K562 (cell line): ENCODE data around the gene PDIA2. TPM values are rescaled to one million over a fixed set of nuclear protein-coding genes. Genes with fewer than 3 reads are reported as not detected.

Experiments used
- IRF2 ChIP-seq: sonication (generic); formaldehyde crosslinking; IDR thresholded peaks from 2 replicates; pipeline ENCODE4 v1.8.1; 2022; ENCODE audit warnings: mild to moderate bottlenecking, missing genetic modification reagents
- polyA plus RNA-seq, 8 experiments: library from polyadenylated mRNA; depleted of rRNA in 4 of 8; stranded (reverse) in 5 of 8; unstranded in 3 of 8; fragments of >200 nt; fragmentation: Nextera tagmentation in 2 of 8; fragmentation: Illumina TruSeq in 1 of 8; extraction: Ambion mirVana in 2 of 8; extraction: Trizol in 1 of 8; gene quantifications; 2 replicates each; pipeline versions ENCODE4 v1.2.1 to v1.2.3, GENCODE V29; 2011 to 2014; ENCODE audit warnings: inconsistent platforms in 1 of 8, missing spikeins in 1 of 8
- total RNA-seq, 7 experiments: library from RNA; depleted of rRNA in 6 of 7; stranded (reverse); fragments of >200 nt in 6 of 7; fragmentation: Illumina TruSeq in 2 of 7; extraction: Trizol in 2 of 7; gene quantifications; 2 replicates each; pipeline versions ENCODE4 v1.2.1 to v1.2.3, GENCODE V29; 2011 to 2021; ENCODE audit warnings: low replicate concordance in 1 of 7
- TF ChIP-seq, protein P1 (sequence below): fragments of 200-400 bp; formaldehyde crosslinking; IDR thresholded peaks from 2 replicates; pipeline ENCODE4 v1.6.1; 2017; ENCODE audit warnings: mild to moderate bottlenecking, low read depth, low read length, moderate library complexity

The PDIA2 gene
- total and polyA plus RNA-seq, 9 of the 15 experiments (the other 6 are each of a cell fraction or from before 2014, with no cell fraction given), result 0.13 to 0.92 (median 0.23) TPM; not detected in 4

DNA sequence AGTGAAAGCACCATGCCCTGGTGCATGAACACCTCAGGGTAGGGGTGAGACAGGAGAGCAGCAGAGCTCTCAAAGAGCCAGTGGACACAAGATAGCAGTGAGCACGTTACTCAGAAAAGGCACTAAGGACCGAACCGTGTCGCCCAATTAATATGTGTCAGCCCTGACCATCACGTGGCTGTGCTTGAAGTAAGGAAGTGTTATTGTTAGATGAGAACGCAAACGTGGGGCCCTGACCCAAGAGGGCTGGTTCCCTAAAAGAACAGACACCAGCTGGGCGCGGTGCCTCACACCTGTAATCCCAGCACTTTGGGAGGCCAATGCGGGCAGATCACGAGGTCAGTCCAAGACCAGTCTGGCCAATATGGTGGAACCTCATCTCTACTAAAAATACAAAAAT lies 53.3 kb downstream of the PDIA2 start (continued):
- TF ChIP-seq, protein P1, sequence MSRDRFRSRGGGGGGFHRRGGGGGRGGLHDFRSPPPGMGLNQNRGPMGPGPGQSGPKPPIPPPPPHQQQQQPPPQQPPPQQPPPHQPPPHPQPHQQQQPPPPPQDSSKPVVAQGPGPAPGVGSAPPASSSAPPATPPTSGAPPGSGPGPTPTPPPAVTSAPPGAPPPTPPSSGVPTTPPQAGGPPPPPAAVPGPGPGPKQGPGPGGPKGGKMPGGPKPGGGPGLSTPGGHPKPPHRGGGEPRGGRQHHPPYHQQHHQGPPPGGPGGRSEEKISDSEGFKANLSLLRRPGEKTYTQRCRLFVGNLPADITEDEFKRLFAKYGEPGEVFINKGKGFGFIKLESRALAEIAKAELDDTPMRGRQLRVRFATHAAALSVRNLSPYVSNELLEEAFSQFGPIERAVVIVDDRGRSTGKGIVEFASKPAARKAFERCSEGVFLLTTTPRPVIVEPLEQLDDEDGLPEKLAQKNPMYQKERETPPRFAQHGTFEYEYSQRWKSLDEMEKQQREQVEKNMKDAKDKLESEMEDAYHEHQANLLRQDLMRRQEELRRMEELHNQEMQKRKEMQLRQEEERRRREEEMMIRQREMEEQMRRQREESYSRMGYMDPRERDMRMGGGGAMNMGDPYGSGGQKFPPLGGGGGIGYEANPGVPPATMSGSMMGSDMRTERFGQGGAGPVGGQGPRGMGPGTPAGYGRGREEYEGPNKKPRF, result no peak
- TF ChIP-seq IRF2 (CRISPR knock-in tag), result no peak

Other genes starting within 250 kb of the PDIA2 start
Only the 7 nearest of the 21 such genes appear.
- gene LUC7L, start 53.7 kb upstream of the PDIA2 start, total RNA-seq (2014; rRNA removed), result 78.8 and 80.9 TPM in 2 replicates
- gene LUC7L, start 53.7 kb upstream of the PDIA2 start, total RNA-seq (2014; rRNA removed; fragmentation: Illumina TruSeq; extraction: Trizol), result 42.2 and 52.6 TPM in 2 replicates
- 65.9 and 66.1 TPM in 2 replicates for gene LUC7L, start 53.7 kb upstream of the PDIA2 start, total RNA-seq (2015; rRNA removed; fragmentation: Illumina TruSeq; extraction: Trizol)
- 73.7 and 75.8 TPM in 2 replicates for gene LUC7L, start 53.7 kb upstream of the PDIA2 start, total RNA-seq (2021)
- gene LUC7L, start 53.7 kb upstream of the PDIA2 start, polyA plus RNA-seq (2011; rRNA removed), result 59.5 and 73.0 TPM in 2 replicates
- gene LUC7L, start 53.7 kb upstream of the PDIA2 start, polyA plus RNA-seq (2014; fragmentation: Illumina TruSeq; extraction: Trizol), result 40.1 and 40.7 TPM in 2 replicates
- gene LUC7L, start 53.7 kb upstream of the PDIA2 start, polyA plus RNA-seq (2014; fragmentation: Nextera tagmentation; extraction: Ambion mirVana), result 1 to 10 TPM; 1.7 to 5.4 TPM
- 93.3 and 106 TPM in 2 replicates for gene LUC7L, start 53.7 kb upstream of the PDIA2 start, polyA plus RNA-seq (2014; rRNA removed)
- 19.5 and 19.6 TPM in 2 replicates for gene FAM234A, start 48.3 kb upstream of the PDIA2 start, total RNA-seq (2014; rRNA removed)
- gene FAM234A, start 48.3 kb upstream of the PDIA2 start, total RNA-seq (2014; rRNA removed; fragmentation: Illumina TruSeq; extraction: Trizol), result 11.7 and 12.0 TPM in 2 replicates
- 15.0 and 15.3 TPM in 2 replicates for gene FAM234A, start 48.3 kb upstream of the PDIA2 start, total RNA-seq (2015; rRNA removed; fragmentation: Illumina TruSeq; extraction: Trizol)
- 46.5 and 47.9 TPM in 2 replicates for gene FAM234A, start 48.3 kb upstream of the PDIA2 start, total RNA-seq (2021)
- 14.7 and 27.7 TPM in 2 replicates for gene FAM234A, start 48.3 kb upstream of the PDIA2 start, polyA plus RNA-seq (2011; rRNA removed)
- gene FAM234A, start 48.3 kb upstream of the PDIA2 start, polyA plus RNA-seq (2014; fragmentation: Illumina TruSeq; extraction: Trizol), result 23.6 and 37.8 TPM in 2 replicates
- 1 to 10 TPM; 1.0 to 1.6 TPM for gene FAM234A, start 48.3 kb upstream of the PDIA2 start, polyA plus RNA-seq (2014; fragmentation: Nextera tagmentation; extraction: Ambion mirVana)
- gene FAM234A, start 48.3 kb upstream of the PDIA2 start, polyA plus RNA-seq (2014; rRNA removed), result 25.8 and 33.9 TPM in 2 replicates
- gene RGS11, start 7.2 kb upstream of the PDIA2 start, total RNA-seq (2014; rRNA removed), result not detected in 2 replicates
- not detected in 2 replicates for gene RGS11, start 7.2 kb upstream of the PDIA2 start, total RNA-seq (2014; rRNA removed; fragmentation: Illumina TruSeq; extraction: Trizol)
- not detected in 2 replicates for gene RGS11, start 7.2 kb upstream of the PDIA2 start, total RNA-seq (2015; rRNA removed; fragmentation: Illumina TruSeq; extraction: Trizol)
- gene RGS11, start 7.2 kb upstream of the PDIA2 start, total RNA-seq (2021), result not detected in 2 replicates
- not detected in 2 replicates for gene RGS11, start 7.2 kb upstream of the PDIA2 start, polyA plus RNA-seq (2011; rRNA removed)
- gene RGS11, start 7.2 kb upstream of the PDIA2 start, polyA plus RNA-seq (2014; fragmentation: Illumina TruSeq; extraction: Trizol), result not detected in 2 replicates
- not detected for gene RGS11, start 7.2 kb upstream of the PDIA2 start, polyA plus RNA-seq (2014; fragmentation: Nextera tagmentation; extraction: Ambion mirVana)
- not detected in 2 replicates for gene RGS11, start 7.2 kb upstream of the PDIA2 start, polyA plus RNA-seq (2014; rRNA removed)
- 0.64 and 2.2 TPM in 2 replicates for gene ARHGDIG, start 2.6 kb upstream of the PDIA2 start, total RNA-seq (2014; rRNA removed)
- gene ARHGDIG, start 2.6 kb upstream of the PDIA2 start, total RNA-seq (2014; rRNA removed; fragmentation: Illumina TruSeq; extraction: Trizol), result 0.36 and 0.41 TPM in 2 replicates
- gene ARHGDIG, start 2.6 kb upstream of the PDIA2 start, total RNA-seq (2015; rRNA removed; fragmentation: Illumina TruSeq; extraction: Trizol), result 0.19 and 0.40 TPM in 2 replicates
- gene ARHGDIG, start 2.6 kb upstream of the PDIA2 start, total RNA-seq (2021), result 0.69 and 1.6 TPM in 2 replicates
- gene ARHGDIG, start 2.6 kb upstream of the PDIA2 start, polyA plus RNA-seq (2011; rRNA removed), result 2.0 and 2.5 TPM in 2 replicates
- gene ARHGDIG, start 2.6 kb upstream of the PDIA2 start, polyA plus RNA-seq (2014; fragmentation: Illumina TruSeq; extraction: Trizol), result 0.37 and 0.84 TPM in 2 replicates
- gene ARHGDIG, start 2.6 kb upstream of the PDIA2 start, polyA plus RNA-seq (2014; fragmentation: Nextera tagmentation; extraction: Ambion mirVana), result not detected
- 0.86 and 1.8 TPM in 2 replicates for gene ARHGDIG, start 2.6 kb upstream of the PDIA2 start, polyA plus RNA-seq (2014; rRNA removed)
- gene AXIN1, start 69.6 kb downstream of the PDIA2 start, total RNA-seq (2014; rRNA removed), result 53.9 and 65.3 TPM in 2 replicates
- gene AXIN1, start 69.6 kb downstream of the PDIA2 start, total RNA-seq (2014; rRNA removed; fragmentation: Illumina TruSeq; extraction: Trizol), result 13.1 and 16.0 TPM in 2 replicates
- gene AXIN1, start 69.6 kb downstream of the PDIA2 start, total RNA-seq (2015; rRNA removed; fragmentation: Illumina TruSeq; extraction: Trizol), result 28.1 and 28.6 TPM in 2 replicates
- 49.9 and 58.0 TPM in 2 replicates for gene AXIN1, start 69.6 kb downstream of the PDIA2 start, total RNA-seq (2021)
- gene AXIN1, start 69.6 kb downstream of the PDIA2 start, polyA plus RNA-seq (2011; rRNA removed), result 7.4 and 13.0 TPM in 2 replicates
- gene AXIN1, start 69.6 kb downstream of the PDIA2 start, polyA plus RNA-seq (2014; fragmentation: Illumina TruSeq; extraction: Trizol), result 25.9 and 36.3 TPM in 2 replicates
- gene AXIN1, start 69.6 kb downstream of the PDIA2 start, polyA plus RNA-seq (2014; fragmentation: Nextera tagmentation; extraction: Ambion mirVana), result under 1 TPM; 0.42 to 0.77 TPM
- gene AXIN1, start 69.6 kb downstream of the PDIA2 start, polyA plus RNA-seq (2014; rRNA removed), result 36.8 and 40.5 TPM in 2 replicates
- gene MRPL28, start 87.4 kb downstream of the PDIA2 start, total RNA-seq (2014; rRNA removed), result 323 and 344 TPM in 2 replicates
- gene MRPL28, start 87.4 kb downstream of the PDIA2 start, total RNA-seq (2014; rRNA removed; fragmentation: Illumina TruSeq; extraction: Trizol), result 54.8 and 63.1 TPM in 2 replicates
- gene MRPL28, start 87.4 kb downstream of the PDIA2 start, total RNA-seq (2015; rRNA removed; fragmentation: Illumina TruSeq; extraction: Trizol), result 157 and 167 TPM in 2 replicates
- 175 and 183 TPM in 2 replicates for gene MRPL28, start 87.4 kb downstream of the PDIA2 start, total RNA-seq (2021)
- gene MRPL28, start 87.4 kb downstream of the PDIA2 start, polyA plus RNA-seq (2011; rRNA removed), result 152 and 181 TPM in 2 replicates
- gene MRPL28, start 87.4 kb downstream of the PDIA2 start, polyA plus RNA-seq (2014; fragmentation: Illumina TruSeq; extraction: Trizol), result 219 and 232 TPM in 2 replicates
- 10 to 100 TPM in 1 of 2 experiments, 1 to 10 TPM in 1; 2.5 to 22.9 TPM for gene MRPL28, start 87.4 kb downstream of the PDIA2 start, polyA plus RNA-seq (2014; fragmentation: Nextera tagmentation; extraction: Ambion mirVana)
- 306 and 314 TPM in 2 replicates for gene MRPL28, start 87.4 kb downstream of the PDIA2 start, polyA plus RNA-seq (2014; rRNA removed)
- 43.4 and 66.6 TPM in 2 replicates for gene PGAP6, start 98.8 kb downstream of the PDIA2 start, total RNA-seq (2014; rRNA removed)
- 3.8 and 8.9 TPM in 2 replicates for gene PGAP6, start 98.8 kb downstream of the PDIA2 start, total RNA-seq (2014; rRNA removed; fragmentation: Illumina TruSeq; extraction: Trizol)
- gene PGAP6, start 98.8 kb downstream of the PDIA2 start, total RNA-seq (2015; rRNA removed; fragmentation: Illumina TruSeq; extraction: Trizol), result 35.9 and 39.3 TPM in 2 replicates
- gene PGAP6, start 98.8 kb downstream of the PDIA2 start, total RNA-seq (2021), result 49.8 and 50.2 TPM in 2 replicates
- gene PGAP6, start 98.8 kb downstream of the PDIA2 start, polyA plus RNA-seq (2011; rRNA removed), result 41.7 and 73.2 TPM in 2 replicates
- gene PGAP6, start 98.8 kb downstream of the PDIA2 start, polyA plus RNA-seq (2014; fragmentation: Illumina TruSeq; extraction: Trizol), result 20.0 and 53.1 TPM in 2 replicates
- gene PGAP6, start 98.8 kb downstream of the PDIA2 start, polyA plus RNA-seq (2014; fragmentation: Nextera tagmentation; extraction: Ambion mirVana), result 1 to 10 TPM in 1 of 2 experiments, under 1 TPM in 1; 0.45 to 1.3 TPM
- gene PGAP6, start 98.8 kb downstream of the PDIA2 start, polyA plus RNA-seq (2014; rRNA removed), result 46.2 and 50.1 TPM in 2 replicates